Astrocyte of the cerebellum (primary cell): ENCODE results near the gene OVOL1.

Experiments
- DNase-seq: peaks from one replicate; pipeline ENCODE4 v3.0.0-alpha.2; 2011; ENCODE audit warnings: low read depth
- H3K4me3 ChIP-seq: 2 replicates; pipeline ENCODE4 v1.5.1; 2011; ENCODE audit warnings: mild to moderate bottlenecking, low read depth, low read length, moderate library complexity
- in situ Hi-C: cut with HindIII; loops from 2 replicates; pipeline ENCODE4 v1.10.0; 2017; ENCODE audit warnings: low sequenced_read_pairs
- TF ChIP-seq, protein P1 (sequence below): IDR thresholded peaks from 2 replicates; pipeline ENCODE4 v1.5.1; 2012; ENCODE audit warnings: low read length, low read depth, moderate library complexity, mild to moderate bottlenecking; ENCODE audit errors: missing control alignments

OVOL1 gene

GRCh38 chr11:65796726-65797601 lies 10.1 kb downstream of the OVOL1 start:
- in situ Hi-C loops = no loop called here
- DNase-seq = no peak
- H3K4me3 ChIP-seq = no peak overlapping the region
- TF ChIP-seq, protein P1, sequence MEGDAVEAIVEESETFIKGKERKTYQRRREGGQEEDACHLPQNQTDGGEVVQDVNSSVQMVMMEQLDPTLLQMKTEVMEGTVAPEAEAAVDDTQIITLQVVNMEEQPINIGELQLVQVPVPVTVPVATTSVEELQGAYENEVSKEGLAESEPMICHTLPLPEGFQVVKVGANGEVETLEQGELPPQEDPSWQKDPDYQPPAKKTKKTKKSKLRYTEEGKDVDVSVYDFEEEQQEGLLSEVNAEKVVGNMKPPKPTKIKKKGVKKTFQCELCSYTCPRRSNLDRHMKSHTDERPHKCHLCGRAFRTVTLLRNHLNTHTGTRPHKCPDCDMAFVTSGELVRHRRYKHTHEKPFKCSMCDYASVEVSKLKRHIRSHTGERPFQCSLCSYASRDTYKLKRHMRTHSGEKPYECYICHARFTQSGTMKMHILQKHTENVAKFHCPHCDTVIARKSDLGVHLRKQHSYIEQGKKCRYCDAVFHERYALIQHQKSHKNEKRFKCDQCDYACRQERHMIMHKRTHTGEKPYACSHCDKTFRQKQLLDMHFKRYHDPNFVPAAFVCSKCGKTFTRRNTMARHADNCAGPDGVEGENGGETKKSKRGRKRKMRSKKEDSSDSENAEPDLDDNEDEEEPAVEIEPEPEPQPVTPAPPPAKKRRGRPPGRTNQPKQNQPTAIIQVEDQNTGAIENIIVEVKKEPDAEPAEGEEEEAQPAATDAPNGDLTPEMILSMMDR = no peak

DNA sequence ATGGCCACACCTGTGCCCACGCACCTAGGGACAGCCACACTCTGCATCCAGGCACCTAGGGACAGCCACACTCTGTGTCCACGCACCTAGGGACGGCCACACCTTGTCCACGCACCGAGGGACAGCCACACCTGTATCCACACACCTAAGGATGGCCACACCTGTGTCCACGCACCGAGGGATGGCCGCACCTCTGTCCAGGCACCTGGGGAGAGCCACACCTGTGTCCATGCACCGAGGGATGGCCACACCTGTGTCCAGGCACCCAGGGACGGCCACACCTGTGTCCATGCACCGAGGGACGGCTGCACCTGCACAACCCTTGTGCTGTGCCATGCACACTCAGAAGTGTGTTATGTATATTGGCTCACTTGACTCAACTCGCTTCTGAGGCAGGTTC lies 10.8 kb downstream of the OVOL1 start:
- TF ChIP-seq, protein P1 = no peak
- in situ Hi-C loops = no loop called here
- H3K4me3 ChIP-seq = no peak overlapping the region
- no peak for DNase-seq

- TF ChIP-seq, protein P1 = no peak
- in situ Hi-C loops = no loop called here
- DNase-seq = no peak
- no peak overlapping the region for H3K4me3 ChIP-seq
Observed at GRCh38 chr11:65798882-65799281, 12.0 kb downstream of the OVOL1 start.

DNA sequence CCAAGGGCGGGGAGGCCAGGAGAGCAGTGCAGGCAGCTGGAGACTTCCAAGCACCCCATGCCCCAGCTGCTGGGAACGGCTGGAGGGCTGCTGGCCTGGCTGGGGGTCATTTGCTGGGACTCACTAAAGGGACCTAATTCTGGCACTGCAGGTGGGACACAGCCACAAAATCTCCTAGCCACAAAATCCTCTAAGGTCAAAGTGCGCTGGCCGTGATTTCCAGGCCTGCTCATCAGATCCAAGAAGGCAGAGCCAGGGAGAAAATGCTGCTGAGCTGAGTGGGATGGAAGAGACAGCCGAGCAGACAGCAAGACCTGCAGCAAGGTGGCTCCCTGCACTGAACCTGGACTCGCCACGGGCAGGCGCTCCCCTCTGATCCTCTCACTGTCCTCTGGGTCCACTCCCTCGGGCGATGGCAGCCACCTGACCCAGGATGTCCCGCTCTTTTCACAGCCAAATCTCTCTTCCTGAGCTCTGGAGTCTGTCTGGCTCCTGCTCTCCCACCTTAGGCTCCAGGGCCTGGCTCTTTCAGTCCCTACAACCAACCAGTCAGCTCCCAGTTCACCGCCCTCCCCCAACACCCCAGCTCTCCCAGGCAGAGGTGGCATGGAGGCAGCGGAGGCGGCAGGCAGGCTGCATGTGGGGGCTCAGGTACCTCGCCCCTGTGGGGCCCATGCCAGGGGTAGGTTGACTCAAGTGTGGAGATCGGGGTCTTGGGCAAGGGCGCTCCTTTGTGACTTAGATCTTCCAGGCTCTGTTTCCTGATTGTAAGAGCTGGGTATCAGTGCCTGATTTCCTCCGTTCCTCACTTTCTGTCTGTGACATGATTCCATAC lies 14.5 kb downstream of the OVOL1 start:
- in situ Hi-C loops = no loop called here
- DNase-seq = no peak
- no peak overlapping the region for H3K4me3 ChIP-seq
- TF ChIP-seq, protein P1 = no peak

DNA sequence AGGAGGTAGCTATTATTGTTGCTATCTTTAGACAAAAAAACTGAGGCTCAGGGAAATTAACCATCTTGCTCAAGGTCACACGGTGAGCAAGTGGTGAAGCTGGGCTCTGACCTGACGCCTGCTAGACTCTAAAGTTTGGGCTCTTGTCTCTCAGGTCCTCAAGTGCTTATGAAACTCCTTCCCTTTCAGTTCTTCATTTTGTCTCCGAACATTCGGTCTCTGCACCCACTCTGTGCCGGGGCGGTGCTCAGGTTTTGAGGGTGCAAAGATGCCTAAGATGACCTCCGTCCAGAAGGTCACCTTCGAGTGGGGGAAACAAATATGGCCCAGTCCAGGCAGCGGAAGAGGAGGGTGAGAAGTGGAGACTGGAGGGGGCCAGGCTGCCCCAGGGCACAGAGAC lies 16.0 kb downstream of the OVOL1 start:
- TF ChIP-seq, protein P1 = no peak
- DNase-seq = no peak
- in situ Hi-C loops = no loop called here
- H3K4me3 ChIP-seq = no peak overlapping the region

DNA sequence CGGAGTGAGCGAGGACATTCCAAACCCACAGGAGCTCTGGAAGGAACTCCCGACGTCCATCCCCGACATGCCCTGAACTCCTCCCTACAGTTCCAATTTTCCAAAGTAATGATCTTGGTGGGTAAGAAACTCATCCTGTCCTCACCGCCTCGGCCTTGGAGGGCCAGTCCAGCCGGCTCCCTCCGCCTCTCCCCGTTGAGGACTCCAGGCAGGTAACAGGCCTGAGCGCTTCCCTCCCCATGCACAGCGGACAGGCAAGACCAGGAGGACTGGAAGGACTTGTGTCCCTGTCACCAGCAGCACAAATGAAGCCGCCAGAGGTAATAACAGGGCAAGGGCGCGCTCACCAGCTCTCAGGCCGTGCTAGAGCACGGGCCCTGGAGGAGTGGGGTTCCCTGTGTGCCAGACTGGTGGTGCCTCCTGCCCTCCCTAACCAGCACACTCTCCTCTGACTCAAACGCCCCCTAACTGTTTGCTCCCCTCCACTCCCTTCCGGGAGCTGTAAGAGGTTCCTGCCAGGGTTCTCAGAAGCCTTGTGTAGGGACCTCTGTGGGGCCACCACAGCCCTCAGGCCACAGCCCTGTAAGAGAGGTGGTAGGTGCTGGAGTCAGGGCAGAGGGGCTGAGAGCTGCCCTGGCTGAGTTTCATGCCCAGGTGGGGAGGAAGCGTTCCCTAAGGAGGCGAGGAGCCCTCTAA lies 17.1 kb downstream of the OVOL1 start:
- TF ChIP-seq, protein P1 = no peak
- H3K4me3 ChIP-seq = no peak overlapping the region
- no peak for DNase-seq
- in situ Hi-C loops = no loop called here
